IPS-NIHi7 (cell line): ENCODE data around the gene YTHDF2.

Experiments used
- DNase-seq: peaks from one replicate; pipeline ENCODE4 v3.0.0; 2012; ENCODE audit warnings: mixed read lengths; ENCODE audit errors: extremely low spot score

YTHDF2 gene

GRCh38 chr1:28801461-28801860 is 64.7 kb downstream of the YTHDF2 start:
- DNase-seq = no peak

GRCh38 chr1:28803051-28803450 is 66.3 kb downstream of the YTHDF2 start:
- DNase-seq = no peak

GRCh38 chr1:28803662-28804061 is 66.9 kb downstream of the YTHDF2 start:
- DNase-seq = no peak

- DNase-seq = no peak
Measured at GRCh38 chr1:28804071-28804470, 67.3 kb downstream of the YTHDF2 start.

- peak; percentile 36 for DNase-seq
Measured at GRCh38 chr1:28807046-28807445, 70.3 kb downstream of the YTHDF2 start.

GRCh38 chr1:28807986-28808385 is 71.2 kb downstream of the YTHDF2 start:
- no peak for DNase-seq

- no peak for DNase-seq
Measured at GRCh38 chr1:28811369-28811765, 74.6 kb downstream of the YTHDF2 start.

- peak; percentile 82 for DNase-seq
Measured at GRCh38 chr1:28811766-28812668, 75.3 kb downstream of the YTHDF2 start, which contains the start of gene OPRD1. Gene OPRD1, plus strand, starts transcription at chr1:28812170. Its CDS starts 214 bp downstream, at chr1:28812384.

GRCh38 chr1:28812669-28813468 is 76.1 kb downstream of the YTHDF2 start:
- DNase-seq = no peak

GRCh38 chr1:28813931-28814465 is 77.3 kb downstream of the YTHDF2 start:
- DNase-seq = no peak

- no peak for DNase-seq
Measured at GRCh38 chr1:28815533-28816185, 78.9 kb downstream of the YTHDF2 start.

- no peak for DNase-seq
Measured at GRCh38 chr1:28817133-28817532, 80.4 kb downstream of the YTHDF2 start.

GRCh38 chr1:28819020-28819419 is 82.3 kb downstream of the YTHDF2 start:
- DNase-seq = no peak
